Skin epidermis (tissue), 12 donors: ENCODE data around the gene MYL12A.
"Not testable (repeated sequence)": the region's sequence is repeated elsewhere in the genome, so short reads cannot be mapped to it uniquely, and the experiment has no call there.

Experiments used
- H3K27ac ChIP-seq, 21 experiments: fragments of 200-600 bp; sonication (generic) in 11 of 21; one replicate each; pipeline ENCODE4 v1.5.0; 2020; ENCODE audit warnings: mild to moderate bottlenecking in 3 of 21, inconsistent platforms in 2 of 21, moderate library complexity in 2 of 21
- H3K4me3 ChIP-seq, 7 experiments: fragments of 200-600 bp; sonication (generic) in 2 of 7; one replicate each; pipeline ENCODE4 v1.5.0; 2020; ENCODE audit warnings: inconsistent platforms in 2 of 7, mild to moderate bottlenecking in 2 of 7, moderate library complexity in 1 of 7

Gene MYL12A

GRCh38 chr18:3247240-3248061 lies at the start of gene MYL12A:
Gene MYL12A (plus strand): TSS chr18:3247801. CDS start chr18:3253248, 5,447 bp downstream.
- H3K4me3 ChIP-seq: peak within 1 kb of the TSS; percentile 64 to 99 (median 90)
- H3K27ac ChIP-seq: peak within 1 kb of the TSS; percentile 93 to 100 (median 98)

- not testable (repeated sequence) for H3K4me3 ChIP-seq, H3K27ac ChIP-seq
These were observed 49.2 kb upstream of the MYL12A start for GRCh38 chr18:3198260-3198860.

- H3K4me3 ChIP-seq: no peak overlapping the region
- no peak overlapping the region for H3K27ac ChIP-seq
These were observed 47.5 kb upstream of the MYL12A start for GRCh38 chr18:3199942-3200645.

GRCh38 chr18:3205239-3205638 lies 42.4 kb upstream of the MYL12A start:
- Histone ChIP-seq H3K27ac (no peak overlapping the region), H3K4me3 (no peak overlapping the region)

GRCh38 chr18:3207565-3207964 lies 40.0 kb upstream of the MYL12A start:
- Histone ChIP-seq H3K27ac (no peak overlapping the region), H3K4me3 (no peak overlapping the region)

GRCh38 chr18:3209859-3210569 lies 37.6 kb upstream of the MYL12A start:
- Histone ChIP-seq H3K4me3 (no peak overlapping the region), H3K27ac (no peak overlapping the region)

- H3K27ac ChIP-seq: no peak overlapping the region
- H3K4me3 ChIP-seq: no peak overlapping the region
These were observed 36.2 kb upstream of the MYL12A start for GRCh38 chr18:3211236-3211992.

GRCh38 chr18:3212657-3213056 lies 34.9 kb upstream of the MYL12A start:
- no peak overlapping the region for H3K4me3 ChIP-seq
- no peak overlapping the region for H3K27ac ChIP-seq

- H3K4me3 ChIP-seq: no peak overlapping the region
These were observed 34.1 kb upstream of the MYL12A start for GRCh38 chr18:3213300-3214059.

GRCh38 chr18:3214855-3215637 lies 32.6 kb upstream of the MYL12A start:
- no peak overlapping the region for H3K27ac ChIP-seq
- H3K4me3 ChIP-seq: no peak overlapping the region

More at GRCh38 chr18:3213300-3214059, 34.1 kb upstream of the MYL12A start:
- H3K27ac ChIP-seq: no peak overlapping the region

- no peak overlapping the region for H3K4me3 ChIP-seq
- H3K27ac ChIP-seq: no peak overlapping the region
These were observed 30.6 kb upstream of the MYL12A start for GRCh38 chr18:3216987-3217386.

GRCh38 chr18:3217948-3218647 lies 29.5 kb upstream of the MYL12A start:
- no peak overlapping the region for H3K4me3 ChIP-seq

GRCh38 chr18:3218819-3219218 lies 28.8 kb upstream of the MYL12A start:
- H3K27ac ChIP-seq: no peak overlapping the region

More at GRCh38 chr18:3217948-3218647, 29.5 kb upstream of the MYL12A start:
- H3K27ac ChIP-seq: no peak overlapping the region

GRCh38 chr18:3219241-3219630 lies 28.4 kb upstream of the MYL12A start:
- no peak overlapping the region for H3K4me3 ChIP-seq
- H3K27ac ChIP-seq: no peak overlapping the region

More at GRCh38 chr18:3218819-3219218, 28.8 kb upstream of the MYL12A start:
- no peak overlapping the region for H3K4me3 ChIP-seq

- H3K4me3 ChIP-seq: no peak within 1 kb of the TSS
- H3K27ac ChIP-seq: peak within 1 kb of the TSS in 1 of 21 experiments; percentile 14
These were observed 27.8 kb upstream of the MYL12A start, which contains the start of gene MYOM1 for GRCh38 chr18:3219631-3220335. Gene MYOM1 (minus strand): TSS chr18:3219968. CDS start chr18:3215223, 4,745 bp downstream.

GRCh38 chr18:3220868-3221267 lies 26.7 kb upstream of the MYL12A start:
- H3K4me3 ChIP-seq, H3K27ac ChIP-seq: not testable (repeated sequence)
